Stimulated activated CD8-positive, alpha-beta memory T cell treated with anti-CD3 and anti-CD28 coated beads, Interleukin-15, amount 100 ng/mL, for 4 hours (primary cell): ENCODE data around the gene IL4I1.

Source experiments
- DNase-seq, 2 donors: peaks; one replicate each; pipeline ENCODE4 v3.0.0-alpha.2; 2020; ENCODE audit warnings: low read depth in 2 of 2

IL4I1 gene

GRCh38 chr19:49924004-49924880 lies 27.6 kb upstream of the IL4I1 start:
- DNase-seq = no peak

GRCh38 chr19:49923055-49924003 lies 26.6 kb upstream of the IL4I1 start:
- DNase-seq = no peak

- DNase-seq = no peak
Measured at GRCh38 chr19:49921871-49922795, 25.4 kb upstream of the IL4I1 start.

- DNase-seq = no peak
Measured at GRCh38 chr19:49920624-49921363, 24.1 kb upstream of the IL4I1 start.

GRCh38 chr19:49918089-49918488 lies 21.4 kb upstream of the IL4I1 start:
- DNase-seq = no peak

- no peak for DNase-seq
Measured at GRCh38 chr19:49916839-49917733, 20.4 kb upstream of the IL4I1 start.

GRCh38 chr19:49915271-49915670 lies 18.6 kb upstream of the IL4I1 start:
- no peak for DNase-seq

GRCh38 chr19:49913720-49914119 lies 17.0 kb upstream of the IL4I1 start:
- DNase-seq = no peak

GRCh38 chr19:49912965-49913685 lies 16.4 kb upstream of the IL4I1 start:
- no peak for DNase-seq

GRCh38 chr19:49911381-49912145 lies 14.9 kb upstream of the IL4I1 start:
- DNase-seq = no peak

- no peak for DNase-seq
Measured at GRCh38 chr19:49910179-49910578, 13.5 kb upstream of the IL4I1 start.

GRCh38 chr19:49908480-49909420 lies 12.1 kb upstream of the IL4I1 start:
- no peak for DNase-seq

GRCh38 chr19:49907745-49908446 lies 11.2 kb upstream of the IL4I1 start:
- DNase-seq = no peak

GRCh38 chr19:49906879-49907564 lies 10.3 kb upstream of the IL4I1 start:
- DNase-seq = no peak

GRCh38 chr19:49904136-49904535 lies 7.4 kb upstream of the IL4I1 start:
- DNase-seq = no peak
